ENCODE results near the gene ZNF17.
"Not testable (repeated sequence)": the region's sequence is repeated elsewhere in the genome, so short reads cannot be mapped to it uniquely, and the experiment has no call there.

The ZNF17 gene

GRCh38 chr19:57410877-57411671 is at the start of gene ZNF17:
ZNF17 (plus strand) TSS chr19:57411161; CDS start chr19:57413616, 2,455 bp downstream.
- DNase-seq, result peak; percentile 91 to 94

- no peak for DNase-seq
Observed at GRCh38 chr19:57362419-57362818, 48.5 kb upstream of the ZNF17 start.

- peak; percentile 95 for DNase-seq
Observed at GRCh38 chr19:57362997-57363687, 47.8 kb upstream of the ZNF17 start, which contains the start of the genes TRAPPC2B and ZNF547. TRAPPC2B (plus strand) TSS chr19:57363551; CDS start chr19:57364834, 1,283 bp downstream. ZNF547 (plus strand) TSS chr19:57363551; CDS start chr19:57368556, 5,005 bp downstream.

- no peak for DNase-seq
Observed at GRCh38 chr19:57363688-57364181, 47.2 kb upstream of the ZNF17 start.

- DNase-seq, result no peak
Observed at GRCh38 chr19:57366776-57367175, 44.2 kb upstream of the ZNF17 start.

GRCh38 chr19:57374179-57374578 is 36.8 kb upstream of the ZNF17 start:
- no peak for DNase-seq

- not testable (repeated sequence) for DNase-seq
Observed at GRCh38 chr19:57374647-57375046, 36.3 kb upstream of the ZNF17 start.

- no peak for DNase-seq
Observed at GRCh38 chr19:57376151-57376550, 34.8 kb upstream of the ZNF17 start.

GRCh38 chr19:57377498-57378146 is 33.3 kb upstream of the ZNF17 start:
- no peak for DNase-seq

GRCh38 chr19:57380923-57381322 is 30.0 kb upstream of the ZNF17 start:
- DNase-seq, result no peak

- DNase-seq, result no peak
Observed at GRCh38 chr19:57382806-57383488, 28.0 kb upstream of the ZNF17 start.

- DNase-seq, result no peak
Observed at GRCh38 chr19:57389194-57389729, 21.7 kb upstream of the ZNF17 start.

GRCh38 chr19:57389730-57390598 is 21.0 kb upstream of the ZNF17 start, which contains the start of gene ZNF548:
ZNF548 (plus strand) TSS chr19:57389854; CDS start chr19:57390100, 246 bp downstream.
- peak; percentile 93 to 98 for DNase-seq

- DNase-seq, result no peak
Observed at GRCh38 chr19:57395710-57396109, 15.3 kb upstream of the ZNF17 start.

GRCh38 chr19:57398868-57399267 is 12.1 kb upstream of the ZNF17 start:
- no peak for DNase-seq

- DNase-seq, result no peak
Observed at GRCh38 chr19:57403737-57404563, 7.0 kb upstream of the ZNF17 start.

GRCh38 chr19:57406516-57407123 is 4.3 kb upstream of the ZNF17 start:
- peak in 1 of 2 donors; percentile 5 for DNase-seq

- DNase-seq, result no peak
Observed at GRCh38 chr19:57419439-57419838, 8.5 kb downstream of the ZNF17 start.

GRCh38 chr19:57421037-57421436 is 10.1 kb downstream of the ZNF17 start:
- DNase-seq, result no peak
